ENCODE measurements around the gene TMEM218.

Gene TMEM218

GRCh38 chr11:125053167-125053566 is 58.3 kb downstream of the TMEM218 start:
- no peak overlapping the region for H3K27ac ChIP-seq
- no peaks in the 10 kb centered on the region for H3K27me3 ChIP-seq (replicated peaks)
- no peak overlapping the region for H3K4me3 ChIP-seq (ENCODE audit: low read depth, low read length)
- no peak for DNase-seq
- no peaks in the 10 kb centered on the region for H3K36me3 ChIP-seq (replicated peaks)
- in situ Hi-C loops (cut with HindIII; ENCODE audit: low pct_ligation_motif_present, low sequenced_read_pairs) = no loop called here
- no peak for TF ChIP-seq CTCF (IDR thresholded peaks at IDR 0.05; ENCODE audit: low read depth, low read length, missing control alignments)

- H3K27ac ChIP-seq = no peak overlapping the region
- no peak for DNase-seq
- in situ Hi-C loops (cut with HindIII; ENCODE audit: low pct_ligation_motif_present, low sequenced_read_pairs) = no loop called here
- no peak for TF ChIP-seq CTCF (IDR thresholded peaks at IDR 0.05; ENCODE audit: low read depth, low read length, missing control alignments)
- H3K4me3 ChIP-seq (ENCODE audit: low read depth, low read length) = no peak overlapping the region
- no peaks in the 10 kb centered on the region for H3K36me3 ChIP-seq (replicated peaks)
- H3K27me3 ChIP-seq (replicated peaks) = no peaks in the 10 kb centered on the region
These were observed 59.4 kb downstream of the TMEM218 start for GRCh38 chr11:125052047-125052446.

GRCh38 chr11:125049164-125049792 is 62.1 kb downstream of the TMEM218 start:
- in situ Hi-C loops (cut with HindIII; ENCODE audit: low pct_ligation_motif_present, low sequenced_read_pairs) = no loop called here
- H3K27me3 ChIP-seq (replicated peaks) = no peaks in the 10 kb centered on the region
- TF ChIP-seq CTCF (IDR thresholded peaks at IDR 0.05; ENCODE audit: low read depth, low read length, missing control alignments) = no peak
- no peak overlapping the region for H3K27ac ChIP-seq
- H3K4me3 ChIP-seq (ENCODE audit: low read depth, low read length) = no peak overlapping the region
- H3K36me3 ChIP-seq (replicated peaks) = no peaks in the 10 kb centered on the region
- no peak for DNase-seq
